Measurements from ENCODE around the gene FBLN7. TPM values are rescaled to one million over a fixed set of nuclear protein-coding genes. Genes with fewer than 3 reads are reported as not detected.

The FBLN7 gene
- total RNA-seq, 1 donor from 2014 or later = 1.0 TPM

- no peak for DNase-seq (ENCODE audit: low spot score)
- no peak overlapping the region for H3K4me3 Mint-ChIP-seq (ENCODE audit: unreplicated experiment)
- no peaks in the 10 kb centered on the region for H3K36me3 Mint-ChIP-seq (ENCODE audit: low read depth)
- no peaks in the 10 kb centered on the region for H3K9me3 Mint-ChIP-seq (ENCODE audit: low read depth)
- H3K4me1 Mint-ChIP-seq (ENCODE audit: low read depth) = peaks cover 4% of the 10 kb centered on the region
- H3K27me3 Mint-ChIP-seq (ENCODE audit: low read depth) = no peaks in the 10 kb centered on the region
- no peak overlapping the region for H3K27ac Mint-ChIP-seq (ENCODE audit: unreplicated experiment)
- TF ChIP-seq CTCF (IDR thresholded peaks at IDR 0.05) = no peak
Observed at GRCh38 chr2:112163541-112163981, 25.4 kb downstream of the FBLN7 start.

DNA sequence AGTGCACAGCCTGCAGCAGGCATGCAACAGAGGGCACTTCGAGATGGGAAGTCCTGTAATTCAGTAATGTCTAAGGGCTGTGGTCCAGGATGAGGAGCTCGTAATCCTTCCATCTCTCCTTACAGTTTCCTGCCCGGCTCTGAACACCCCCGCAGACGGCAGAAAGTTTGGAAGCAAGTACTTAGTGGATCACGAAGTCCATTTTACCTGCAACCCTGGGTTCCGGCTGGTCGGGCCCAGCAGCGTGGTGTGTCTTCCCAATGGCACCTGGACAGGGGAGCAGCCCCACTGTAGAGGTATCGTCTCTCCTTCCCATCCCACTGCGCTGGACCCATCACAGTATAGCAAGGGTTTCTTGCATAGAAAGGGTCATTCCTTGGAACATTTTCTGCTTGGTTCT, 26.7 kb downstream of the FBLN7 start:
- Mint-ChIP-seq H3K27ac (ENCODE audit: unreplicated experiment) (no peak overlapping the region), H3K4me3 (ENCODE audit: unreplicated experiment) (no peak overlapping the region), H3K4me1 (ENCODE audit: low read depth) (peaks cover 4% of the 10 kb centered on the region), H3K36me3 (ENCODE audit: low read depth) (no peaks in the 10 kb centered on the region), H3K9me3 (ENCODE audit: low read depth) (no peaks in the 10 kb centered on the region), H3K27me3 (ENCODE audit: low read depth) (no peaks in the 10 kb centered on the region)
- peak; percentile 63 for DNase-seq (ENCODE audit: low spot score)
- TF ChIP-seq CTCF (IDR thresholded peaks at IDR 0.05) = no peak

GRCh38 chr2:112165296-112165695, 27.1 kb downstream of the FBLN7 start:
- H3K9me3 Mint-ChIP-seq (ENCODE audit: low read depth) = no peaks in the 10 kb centered on the region
- peak; percentile 38 for DNase-seq (ENCODE audit: low spot score)
- no peaks in the 10 kb centered on the region for H3K27me3 Mint-ChIP-seq (ENCODE audit: low read depth)
- H3K36me3 Mint-ChIP-seq (ENCODE audit: low read depth) = no peaks in the 10 kb centered on the region
- H3K27ac Mint-ChIP-seq (ENCODE audit: unreplicated experiment) = no peak overlapping the region
- H3K4me1 Mint-ChIP-seq (ENCODE audit: low read depth) = peaks cover 4% of the 10 kb centered on the region
- TF ChIP-seq CTCF (IDR thresholded peaks at IDR 0.05) = no peak
- H3K4me3 Mint-ChIP-seq (ENCODE audit: unreplicated experiment) = no peak overlapping the region

GRCh38 chr2:112166806-112167499, 28.8 kb downstream of the FBLN7 start:
- peak; percentile 40 for DNase-seq (ENCODE audit: low spot score)
- Mint-ChIP-seq H3K4me1 (ENCODE audit: low read depth) (peaks cover 4% of the 10 kb centered on the region), H3K27me3 (ENCODE audit: low read depth) (no peaks in the 10 kb centered on the region), H3K9me3 (ENCODE audit: low read depth) (no peaks in the 10 kb centered on the region), H3K27ac (ENCODE audit: unreplicated experiment) (no peak overlapping the region), H3K36me3 (ENCODE audit: low read depth) (no peaks in the 10 kb centered on the region), H3K4me3 (ENCODE audit: unreplicated experiment) (no peak overlapping the region)
- no peak for TF ChIP-seq CTCF (IDR thresholded peaks at IDR 0.05)

- Mint-ChIP-seq H3K4me1 (ENCODE audit: low read depth) (peaks cover 2% of the 10 kb centered on the region), H3K36me3 (ENCODE audit: low read depth) (no peaks in the 10 kb centered on the region), H3K9me3 (ENCODE audit: low read depth) (no peaks in the 10 kb centered on the region), H3K4me3 (ENCODE audit: unreplicated experiment) (no peak overlapping the region), H3K27me3 (ENCODE audit: low read depth) (no peaks in the 10 kb centered on the region), H3K27ac (ENCODE audit: unreplicated experiment) (no peak overlapping the region)
- TF ChIP-seq CTCF (IDR thresholded peaks at IDR 0.05) = no peak
- DNase-seq (ENCODE audit: low spot score) = no peak
Observed at GRCh38 chr2:112168422-112169124, 30.4 kb downstream of the FBLN7 start.
